ENCODE data around the gene PER2.
"Not testable (repeated sequence)": the region's sequence is repeated elsewhere in the genome, so short reads cannot be mapped to it uniquely, and the experiment has no call there.

GRCh38 chr2:238310721-238311120 is 22.3 kb upstream of the PER2 start:
- TF ChIP-seq FOXA1, SP1 (IDR thresholded peaks at IDR 0.05): not testable (repeated sequence)

Measured in HEK293T (cell line).